Mesenteric fat pad (tissue), 1 donor: Measurements from ENCODE around the gene YPEL3. TPM values are rescaled to one million over a fixed set of nuclear protein-coding genes. Genes with fewer than 3 reads are reported as not detected.

Experiments
- DNase-seq: peaks from one replicate; pipeline ENCODE4 v3.0.0-alpha.2; 2020; ENCODE audit warnings: low spot score
- total RNA-seq: library from RNA; stranded (reverse); fragmentation: NEBNext Ultra II Directional; extraction: Animal tissue kit (Norgen Biotek cat#: 25700); gene quantifications from one replicate; pipeline ENCODE4 v1.2.1, GENCODE V29; 2021
- donor health status: DM: yes; HTN: yes; CAD: no.

Gene YPEL3
- total RNA-seq, 1 donor from 2014 or later, result 49.3 TPM

- no peak for DNase-seq
Measured at GRCh38 chr16:30069611-30070462, 26.2 kb downstream of the YPEL3 start.

- no peak for DNase-seq
Measured at GRCh38 chr16:30068750-30069610, 27.0 kb downstream of the YPEL3 start.

GRCh38 chr16:30068333-30068732 lies 27.7 kb downstream of the YPEL3 start:
- no peak for DNase-seq

GRCh38 chr16:30067584-30067916 lies 28.5 kb downstream of the YPEL3 start:
- no peak for DNase-seq

- no peak for DNase-seq
Measured at GRCh38 chr16:30066761-30067583, 29.0 kb downstream of the YPEL3 start.

- DNase-seq, result peak; percentile 94
Measured at GRCh38 chr16:30065943-30066760, 29.9 kb downstream of the YPEL3 start.

- DNase-seq, result peak; percentile 99
Measured at GRCh38 chr16:30065102-30065942, 30.7 kb downstream of the YPEL3 start, which contains the start of gene ALDOA. ALDOA (plus strand) TSS chr16:30065760; CDS start chr16:30066898, 1,138 bp downstream.

- no peak for DNase-seq
Measured at GRCh38 chr16:30064729-30065101, 31.3 kb downstream of the YPEL3 start.

- DNase-seq, result no peak
Measured at GRCh38 chr16:30063893-30064728, 31.9 kb downstream of the YPEL3 start.

GRCh38 chr16:30063278-30063892 lies 32.6 kb downstream of the YPEL3 start:
- DNase-seq, result no peak

GRCh38 chr16:30060836-30061554 lies 35.0 kb downstream of the YPEL3 start:
- DNase-seq, result no peak

GRCh38 chr16:30060346-30060745 lies 35.7 kb downstream of the YPEL3 start:
- DNase-seq, result no peak

GRCh38 chr16:30054959-30055553 lies 41.0 kb downstream of the YPEL3 start:
- no peak for DNase-seq

- DNase-seq, result no peak
Measured at GRCh38 chr16:30054451-30054850, 41.6 kb downstream of the YPEL3 start.

- DNase-seq, result no peak
Measured at GRCh38 chr16:30053376-30054015, 42.5 kb downstream of the YPEL3 start.

- peak; percentile 98 for DNase-seq
Measured at GRCh38 chr16:30052671-30053372, 43.2 kb downstream of the YPEL3 start.
